HG03457 (cell line): ENCODE measurements around the gene COX4I1.

Source experiments
- ATAC-seq: cut with Tn5 transposase; IDR thresholded peaks from one replicate; pipeline ENCODE4 v1.9.1; 2021; ENCODE audit warnings: moderate number of reproducible peaks; ENCODE audit not compliant: unreplicated experiment

The COX4I1 gene

GRCh38 chr16:85765767-85766166 lies 33.7 kb upstream of the COX4I1 start:
- ATAC-seq: no peak

- ATAC-seq: no peak
Observed at GRCh38 chr16:85767531-85767930, 32.0 kb upstream of the COX4I1 start.

- ATAC-seq: no peak
Observed at GRCh38 chr16:85768199-85768598, 31.3 kb upstream of the COX4I1 start.

- ATAC-seq: no peak
Observed at GRCh38 chr16:85770741-85771140, 28.8 kb upstream of the COX4I1 start.

- no peak for ATAC-seq
Observed at GRCh38 chr16:85773044-85773443, 26.5 kb upstream of the COX4I1 start.

- no peak for ATAC-seq
Observed at GRCh38 chr16:85774136-85774535, 25.4 kb upstream of the COX4I1 start.

GRCh38 chr16:85774811-85775210 lies 24.7 kb upstream of the COX4I1 start:
- no peak for ATAC-seq

- ATAC-seq: no peak
Observed at GRCh38 chr16:85777583-85778310, 21.7 kb upstream of the COX4I1 start.

- ATAC-seq: no peak
Observed at GRCh38 chr16:85778873-85779272, 20.6 kb upstream of the COX4I1 start.

GRCh38 chr16:85780281-85780680 lies 19.2 kb upstream of the COX4I1 start:
- ATAC-seq: no peak

GRCh38 chr16:85781156-85781555 lies 18.3 kb upstream of the COX4I1 start:
- no peak for ATAC-seq

- ATAC-seq: no peak
Observed at GRCh38 chr16:85781695-85782370, 17.7 kb upstream of the COX4I1 start.

- no peak for ATAC-seq
Observed at GRCh38 chr16:85782451-85782850, 17.0 kb upstream of the COX4I1 start.

- ATAC-seq: no peak
Observed at GRCh38 chr16:85783441-85783840, 16.1 kb upstream of the COX4I1 start.

GRCh38 chr16:85784813-85785212 lies 14.7 kb upstream of the COX4I1 start:
- no peak for ATAC-seq

GRCh38 chr16:85785927-85786326 lies 13.6 kb upstream of the COX4I1 start:
- ATAC-seq: no peak

GRCh38 chr16:85788819-85789218 lies 10.7 kb upstream of the COX4I1 start:
- ATAC-seq: no peak

- ATAC-seq: no peak
Observed at GRCh38 chr16:85789773-85790172, 9.7 kb upstream of the COX4I1 start.

GRCh38 chr16:85793662-85794298 lies 5.7 kb upstream of the COX4I1 start:
- no peak for ATAC-seq

GRCh38 chr16:85794696-85795095 lies 4.8 kb upstream of the COX4I1 start:
- ATAC-seq: no peak

GRCh38 chr16:85796152-85796551 lies 3.3 kb upstream of the COX4I1 start:
- ATAC-seq: no peak

- ATAC-seq: no peak
Observed at GRCh38 chr16:85796599-85796998, 2.9 kb upstream of the COX4I1 start.
